AG10803 (cell line): ENCODE results near the gene DMAC2L.
"Not testable (repeated sequence)": the region's sequence is repeated elsewhere in the genome, so short reads cannot be mapped to it uniquely, and the experiment has no call there.

Source experiments
- DNase-seq: peaks from one replicate; pipeline ENCODE4 v3.0.0; 2010; ENCODE audit warnings: low read depth
- H3K4me3 ChIP-seq: 2 replicates; pipeline ENCODE4 v1.5.1; 2011; ENCODE audit warnings: mild to moderate bottlenecking, low read length, control low read depth
- TF ChIP-seq, protein P1 (sequence below): conservative IDR thresholded peaks from 2 replicates; pipeline ENCODE4 v1.5.1; 2011; ENCODE audit warnings: mild to moderate bottlenecking, low read length, control low read depth, inconsistent platforms

The DMAC2L gene

DNA sequence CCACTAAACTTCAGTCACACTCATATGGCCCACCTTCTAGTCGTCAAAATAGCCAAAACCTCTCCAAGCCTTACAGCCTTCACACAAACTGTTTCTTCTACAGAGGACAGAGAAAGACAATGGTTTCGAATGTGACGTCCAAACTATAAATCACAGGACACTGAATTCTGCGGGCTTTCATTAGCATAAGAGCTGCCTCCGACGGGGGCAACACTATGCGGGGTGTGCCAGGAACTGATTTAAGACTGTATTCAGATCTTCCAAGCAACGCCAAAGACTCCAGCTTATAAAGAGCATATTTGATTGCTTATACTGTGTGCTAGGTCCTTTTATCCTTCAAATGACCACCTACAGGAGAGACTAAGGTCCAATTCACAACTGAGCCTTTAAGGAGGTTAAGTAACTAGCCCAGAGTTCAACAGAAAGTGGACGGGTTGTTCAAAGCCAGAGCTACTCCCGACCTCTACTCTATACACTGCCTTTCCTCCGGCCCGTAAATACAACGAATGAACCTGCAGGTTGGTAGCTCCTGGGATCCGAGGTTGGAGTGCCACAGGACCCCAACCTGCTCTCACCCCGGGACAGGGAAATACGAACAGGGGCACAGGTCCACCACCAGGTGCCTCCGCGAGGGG, 670 bp upstream of the DMAC2L start:
- DNase-seq: no peak
- TF ChIP-seq, protein P1, sequence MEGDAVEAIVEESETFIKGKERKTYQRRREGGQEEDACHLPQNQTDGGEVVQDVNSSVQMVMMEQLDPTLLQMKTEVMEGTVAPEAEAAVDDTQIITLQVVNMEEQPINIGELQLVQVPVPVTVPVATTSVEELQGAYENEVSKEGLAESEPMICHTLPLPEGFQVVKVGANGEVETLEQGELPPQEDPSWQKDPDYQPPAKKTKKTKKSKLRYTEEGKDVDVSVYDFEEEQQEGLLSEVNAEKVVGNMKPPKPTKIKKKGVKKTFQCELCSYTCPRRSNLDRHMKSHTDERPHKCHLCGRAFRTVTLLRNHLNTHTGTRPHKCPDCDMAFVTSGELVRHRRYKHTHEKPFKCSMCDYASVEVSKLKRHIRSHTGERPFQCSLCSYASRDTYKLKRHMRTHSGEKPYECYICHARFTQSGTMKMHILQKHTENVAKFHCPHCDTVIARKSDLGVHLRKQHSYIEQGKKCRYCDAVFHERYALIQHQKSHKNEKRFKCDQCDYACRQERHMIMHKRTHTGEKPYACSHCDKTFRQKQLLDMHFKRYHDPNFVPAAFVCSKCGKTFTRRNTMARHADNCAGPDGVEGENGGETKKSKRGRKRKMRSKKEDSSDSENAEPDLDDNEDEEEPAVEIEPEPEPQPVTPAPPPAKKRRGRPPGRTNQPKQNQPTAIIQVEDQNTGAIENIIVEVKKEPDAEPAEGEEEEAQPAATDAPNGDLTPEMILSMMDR: peak; percentile 31
- peak overlapping the region; percentile 85 for H3K4me3 ChIP-seq

DNA sequence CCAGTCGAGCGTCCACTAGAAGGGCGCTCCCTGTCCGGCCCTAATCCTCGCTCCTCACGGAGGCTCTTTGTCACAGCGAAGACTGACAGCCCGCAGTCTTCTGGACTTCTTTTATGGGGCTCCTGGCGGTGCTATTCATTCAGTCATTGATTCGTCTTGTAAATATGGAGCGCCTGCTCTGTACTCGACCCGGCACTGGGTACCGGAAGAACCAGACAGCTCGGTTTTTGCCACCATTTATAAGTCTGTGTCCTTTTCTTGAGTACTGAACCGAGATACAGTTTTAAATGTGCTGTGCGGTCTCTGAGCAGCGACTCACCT, 570 bp downstream of the DMAC2L start:
- TF ChIP-seq, protein P1: no peak
- H3K4me3 ChIP-seq: peak overlapping the region; percentile 85

DNA sequence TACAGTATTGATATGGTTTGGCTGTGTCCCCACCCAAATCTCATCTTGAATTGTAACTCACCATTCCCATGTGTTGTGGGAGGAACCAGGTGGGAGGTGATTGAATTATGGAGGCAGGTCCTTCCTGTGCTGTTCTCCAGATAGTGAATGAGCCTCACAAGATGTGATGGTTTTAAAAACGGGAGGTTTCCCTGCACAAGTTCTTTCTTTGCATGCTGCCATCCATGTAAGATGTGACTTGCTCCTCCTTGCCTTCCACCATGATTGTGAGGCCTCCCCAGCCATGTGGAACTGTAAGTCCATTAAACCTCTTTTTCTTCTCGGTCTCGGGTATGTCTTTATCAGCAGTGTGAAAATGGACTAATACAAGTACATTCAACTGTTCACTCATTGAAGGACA, 2.0 kb downstream of the DMAC2L start:
- not testable (repeated sequence) for H3K4me3 ChIP-seq

More for the DNA sequence above, 570 bp downstream of the DMAC2L start:
- no peak for DNase-seq

DNA sequence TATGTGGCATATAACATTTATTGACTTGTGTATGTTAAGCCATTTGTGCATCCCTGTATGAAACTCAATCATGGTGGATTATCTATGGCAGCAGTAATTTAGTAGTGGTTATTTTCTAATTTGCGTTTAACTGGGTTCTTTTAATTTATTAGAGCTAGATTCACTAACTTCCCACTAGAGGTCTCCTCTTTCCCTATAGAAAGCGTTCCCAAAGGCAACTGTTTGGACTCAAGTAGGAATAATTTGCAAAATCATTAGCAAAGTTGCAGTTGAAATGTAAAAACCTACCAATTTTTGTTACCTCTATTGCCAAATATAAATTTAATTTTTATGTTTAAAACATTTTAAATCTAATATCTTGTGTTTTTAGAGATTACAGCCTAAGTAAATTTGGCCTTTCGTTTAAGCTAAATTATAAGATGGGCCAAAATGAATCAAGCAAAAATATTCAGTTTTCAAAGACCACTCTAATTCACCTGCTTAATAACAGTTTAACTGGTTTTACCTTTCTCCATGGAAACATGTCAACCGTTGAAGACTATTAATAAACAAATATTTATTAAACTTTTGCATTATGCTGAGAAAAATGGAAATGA, 6.0 kb downstream of the DMAC2L start:
- H3K4me3 ChIP-seq: no peak overlapping the region
- TF ChIP-seq, protein P1: peak; percentile 82
- DNase-seq: peak; percentile 62

More for the DNA sequence above, 2.0 kb downstream of the DMAC2L start:
- not testable (repeated sequence) for DNase-seq

DNA sequence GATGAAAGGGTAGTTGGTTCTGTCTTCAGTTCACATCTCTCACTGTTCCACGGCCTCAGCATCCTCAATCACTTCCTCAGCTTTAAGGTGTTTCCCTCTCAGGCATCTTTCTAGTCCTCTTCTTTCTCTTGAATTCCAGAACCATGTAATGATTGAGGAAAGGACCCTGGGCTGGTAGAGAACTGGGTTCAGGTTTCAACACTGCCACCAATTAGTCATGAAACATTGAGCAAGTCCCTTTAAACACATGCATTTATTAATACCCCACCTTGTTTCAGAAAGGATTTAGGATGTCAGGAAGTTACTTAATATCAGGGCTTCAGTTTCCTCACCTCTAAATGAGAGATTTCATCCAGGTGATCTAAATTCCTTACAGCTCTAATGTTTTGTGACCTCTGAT, 7.2 kb downstream of the DMAC2L start:
- DNase-seq: peak; percentile 53
- no peak overlapping the region for H3K4me3 ChIP-seq
- TF ChIP-seq, protein P1: no peak

DNA sequence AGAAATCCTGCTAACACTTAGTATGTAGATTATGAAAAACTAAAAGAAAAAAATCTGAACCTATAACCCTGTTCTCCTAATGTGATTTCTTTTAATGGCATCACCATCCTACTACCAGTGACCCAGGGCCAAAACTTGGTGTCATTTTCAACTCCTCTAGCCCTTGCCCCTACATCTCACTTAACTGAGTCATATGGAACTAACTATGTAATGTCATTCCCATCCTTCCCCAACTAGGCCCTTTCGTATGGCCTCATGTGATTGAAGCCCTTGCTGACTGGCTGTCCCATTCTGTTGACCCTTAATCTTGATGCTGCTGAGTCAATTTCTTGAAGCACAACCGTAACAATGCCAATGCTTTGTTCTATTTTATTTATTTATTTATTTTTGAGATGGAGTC, 7.6 kb downstream of the DMAC2L start:
- TF ChIP-seq, protein P1: no peak
- no peak for DNase-seq
- H3K4me3 ChIP-seq: no peak overlapping the region

DNA sequence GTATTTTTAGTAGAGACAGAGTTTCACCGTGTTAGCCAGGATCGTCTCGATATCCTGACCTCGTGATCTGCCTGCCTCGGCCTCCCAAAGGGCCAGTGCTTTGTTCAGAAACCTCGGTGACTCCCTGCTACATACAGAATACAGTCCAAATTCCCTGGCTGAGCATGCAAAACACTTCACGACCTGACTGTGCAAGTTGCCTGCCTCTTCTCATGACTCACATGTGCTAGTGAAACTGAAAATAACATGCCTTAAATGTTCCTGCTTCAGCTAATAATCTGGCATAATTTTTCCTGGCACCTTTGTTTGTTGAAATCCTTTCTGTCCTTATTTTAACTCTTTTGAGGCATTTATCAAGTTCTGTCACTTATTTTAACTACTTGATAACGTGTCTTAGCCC, 8.2 kb downstream of the DMAC2L start:
- H3K4me3 ChIP-seq: peak overlapping the region; percentile 17
- TF ChIP-seq, protein P1: no peak; the same call in 1 of the 2 replicates
- DNase-seq: peak; percentile 74
